ENCODE measurements around the gene ZNF783. TPM values are rescaled to one million over a fixed set of nuclear protein-coding genes. Genes with fewer than 3 reads are reported as not detected.

Gene ZNF783
- 9.3 and 19.0 TPM in 2 replicates for total RNA-seq

GRCh38 chr7:149261829-149262617, at the start of gene ZNF783:
ZNF783 (plus strand) TSS chr7:149262196; CDS start chr7:149262334, 138 bp downstream.

GRCh38 chr7:149239345-149240143, 22.5 kb upstream of the ZNF783 start, which contains the start of gene ZNF212:
ZNF212 (plus strand) TSS chr7:149239651; CDS start chr7:149239779, 128 bp downstream.

Other genes starting within 250 kb of the ZNF783 start
- gene PDIA4, start 233.7 kb upstream of the ZNF783 start, total RNA-seq: 315 and 354 TPM in 2 replicates
- 4.2 and 7.1 TPM in 2 replicates for gene ZNF786, start 171.5 kb upstream of the ZNF783 start, total RNA-seq
- gene ZNF425, start 135.9 kb upstream of the ZNF783 start, total RNA-seq: 4.1 and 7.4 TPM in 2 replicates
- gene ZNF398, start 114.7 kb upstream of the ZNF783 start, total RNA-seq: 8.3 and 9.3 TPM in 2 replicates
- 21.5 and 25.3 TPM in 2 replicates for gene ZNF282, start 66.7 kb upstream of the ZNF783 start, total RNA-seq
- gene ZNF212, start 22.5 kb upstream of the ZNF783 start, total RNA-seq: 5.1 and 6.5 TPM in 2 replicates
- 5.5 and 7.4 TPM in 2 replicates for gene ZNF777, start 198.9 kb downstream of the ZNF783 start, total RNA-seq
- gene ZNF746, start 235.6 kb downstream of the ZNF783 start, total RNA-seq: 17.6 and 32.6 TPM in 2 replicates

Measured in smooth muscle cell of trachea (primary cell).